ENCODE results near the gene METTL2A.
"Not testable (repeated sequence)": the region's sequence is repeated elsewhere in the genome, so short reads cannot be mapped to it uniquely, and the experiment has no call there.

METTL2A gene

DNA sequence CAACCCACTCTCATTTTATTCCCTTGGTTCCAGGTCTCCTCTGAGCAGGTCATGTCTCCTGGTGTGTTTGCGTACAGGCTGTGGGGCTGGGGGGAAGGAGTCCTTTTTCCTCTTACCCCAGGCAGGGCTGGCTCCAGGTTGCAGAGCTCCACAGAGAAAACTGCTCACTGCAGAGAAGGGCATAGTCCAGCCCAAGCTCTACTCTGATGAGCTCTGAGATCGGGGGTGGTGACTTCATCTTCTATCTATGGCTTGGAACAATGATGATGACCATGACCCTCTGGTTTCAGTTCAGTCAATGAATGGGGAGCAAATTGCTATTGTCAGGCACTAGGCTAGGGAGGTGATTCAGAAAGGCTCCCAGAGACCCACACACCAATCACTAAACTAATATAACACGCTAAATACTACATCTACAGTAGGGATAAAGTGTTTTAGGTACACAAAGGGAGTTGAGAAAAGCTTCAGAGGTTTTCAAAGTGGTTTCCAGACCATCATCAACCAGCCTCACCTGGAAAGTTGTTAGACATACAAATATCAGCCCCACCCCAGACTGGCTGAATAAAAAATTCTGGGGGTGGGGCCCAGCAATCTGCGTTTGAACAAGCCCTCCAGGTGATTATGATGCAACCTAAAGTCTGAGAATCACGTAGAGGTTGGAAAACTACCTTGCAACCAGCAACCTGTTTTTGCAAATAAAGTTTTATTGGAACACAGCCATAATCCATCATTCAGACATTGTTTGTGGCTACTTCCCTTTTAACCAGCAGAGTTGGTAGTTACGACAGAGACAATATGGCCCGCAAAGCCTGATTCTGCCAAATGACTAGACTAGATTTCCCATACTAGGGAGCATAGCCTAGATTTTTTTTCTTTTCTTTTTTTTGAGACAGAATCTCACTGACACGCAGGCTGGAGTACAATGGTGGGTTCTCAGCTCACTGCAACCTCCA is 49.6 kb downstream of the METTL2A start:
- DNase-seq, result not testable (repeated sequence)

DNA sequence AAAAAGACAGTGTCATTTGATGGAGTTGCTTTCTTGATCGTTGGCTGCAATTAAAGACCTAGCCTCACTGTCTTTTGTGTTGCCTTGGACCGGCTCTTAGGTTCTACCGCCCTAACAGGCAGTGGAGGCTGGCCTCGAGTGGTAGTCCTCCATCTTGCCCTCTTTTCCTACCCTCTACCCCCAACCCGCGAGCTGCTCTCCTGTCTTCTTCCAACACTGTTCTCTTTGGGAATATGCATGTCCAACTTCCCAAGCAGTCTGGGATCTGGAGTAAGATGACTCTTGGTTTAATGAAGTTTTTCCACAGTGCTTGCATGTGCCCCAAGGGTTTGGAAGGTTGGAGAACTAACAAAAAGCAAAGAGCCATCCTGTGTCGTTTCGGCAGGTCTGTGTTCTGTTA is 53.4 kb downstream of the METTL2A start:
- DNase-seq, result not testable (repeated sequence)

DNA sequence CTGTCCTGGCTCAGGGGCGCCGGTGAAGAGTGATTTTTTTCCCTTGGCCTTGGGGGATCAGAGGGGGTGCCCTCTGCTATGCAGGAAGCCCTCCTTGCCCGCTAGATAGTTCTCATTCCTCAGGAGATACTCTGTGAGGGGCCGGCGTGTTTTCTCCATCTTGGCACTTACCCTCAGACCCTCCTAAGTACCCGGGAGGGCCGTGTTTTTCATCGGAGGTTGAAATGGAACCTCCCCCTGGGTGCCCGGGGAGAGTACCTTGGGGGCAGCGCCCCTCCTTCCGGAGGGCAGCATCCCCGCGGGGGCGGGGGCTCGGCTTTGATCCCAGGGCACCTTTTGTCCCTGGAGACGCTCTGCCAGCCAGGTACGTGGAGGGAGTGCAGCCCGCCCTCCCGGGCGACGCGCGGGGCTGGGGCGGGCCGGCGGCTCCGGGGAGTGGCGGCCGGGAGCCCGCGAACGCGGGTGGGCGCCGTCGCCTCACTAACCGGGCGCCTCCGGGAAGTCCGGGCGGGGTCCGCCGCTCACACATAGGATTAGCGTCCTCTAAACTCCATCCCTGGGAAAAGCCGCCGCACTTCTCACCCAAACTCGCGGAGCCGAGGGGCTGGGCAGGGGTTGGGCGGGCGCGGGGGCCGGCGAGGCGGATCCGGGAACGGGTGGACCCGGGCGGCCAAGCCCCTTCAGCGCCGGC is 54.2 kb downstream of the METTL2A start:
- peak; percentile 22 for DNase-seq

DNA sequence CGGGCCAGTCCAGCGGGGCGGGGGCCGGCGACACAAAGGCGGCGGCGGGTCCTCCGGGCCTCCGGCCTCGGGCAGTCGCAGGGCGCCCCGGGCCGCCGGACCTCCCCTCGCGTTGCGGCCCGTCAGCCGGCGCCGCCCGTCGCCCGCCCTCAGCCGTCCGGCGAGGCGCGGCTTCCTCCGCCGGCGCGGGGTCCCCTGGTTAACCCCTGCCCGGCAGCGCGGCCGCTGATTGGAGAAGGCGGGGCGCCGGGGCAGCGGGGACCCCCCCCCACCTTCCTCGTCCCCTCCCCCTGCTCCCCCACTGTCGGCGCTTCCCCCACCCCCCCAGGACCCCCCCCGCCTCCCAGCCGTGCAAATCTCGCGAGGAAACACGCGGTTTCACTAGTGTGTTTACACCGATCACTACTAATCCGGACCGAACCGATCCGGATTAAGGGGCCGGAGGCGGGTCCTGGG is 54.8 kb downstream of the METTL2A start, which contains the start of gene TLK2:
Gene TLK2 (plus strand): TSS at position 402 of the 456 bp plus-strand sequence. CDS start 2,301 bp downstream, outside the sequence.
- DNase-seq, result peak; percentile 87

DNA sequence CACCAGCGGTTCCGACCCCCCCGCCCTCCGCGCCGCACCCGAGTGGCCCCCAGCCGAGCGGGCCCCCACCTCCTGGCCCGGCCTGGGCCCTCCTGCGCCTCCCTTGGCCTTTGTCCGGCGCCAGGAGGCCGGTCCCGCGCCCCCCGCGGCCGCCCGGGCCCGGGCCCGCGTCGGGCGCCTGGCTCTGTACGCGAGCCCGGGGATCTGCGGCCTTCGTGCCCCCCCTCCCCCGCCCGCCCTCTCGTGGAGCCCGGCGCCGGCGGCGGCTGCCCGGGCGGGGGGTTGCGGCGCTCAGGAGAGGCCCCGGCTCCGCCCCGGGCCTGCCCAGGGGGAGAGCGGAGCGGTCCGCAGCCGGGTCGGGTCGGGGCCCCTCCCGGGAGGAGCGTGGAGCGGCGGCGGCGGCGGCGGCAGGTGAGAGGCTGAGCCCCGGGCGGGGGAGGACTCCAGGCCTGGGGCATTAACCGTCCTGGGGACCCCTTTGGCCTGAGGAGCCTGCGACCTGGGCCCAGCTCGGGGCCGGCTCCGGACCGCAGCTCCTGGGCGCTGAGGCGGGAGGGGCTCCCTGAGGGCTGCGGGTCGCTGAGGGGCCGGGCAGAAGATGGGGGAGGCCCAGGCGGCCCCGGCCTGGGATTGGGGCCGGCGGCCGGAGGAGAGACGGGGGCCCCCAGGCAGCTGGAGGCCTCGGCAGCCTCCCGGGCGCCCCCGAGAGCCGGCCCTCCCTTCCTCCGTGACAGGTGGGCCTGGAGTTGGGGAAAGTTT is 55.4 kb downstream of the METTL2A start:
- peak; percentile 37 for DNase-seq

DNA sequence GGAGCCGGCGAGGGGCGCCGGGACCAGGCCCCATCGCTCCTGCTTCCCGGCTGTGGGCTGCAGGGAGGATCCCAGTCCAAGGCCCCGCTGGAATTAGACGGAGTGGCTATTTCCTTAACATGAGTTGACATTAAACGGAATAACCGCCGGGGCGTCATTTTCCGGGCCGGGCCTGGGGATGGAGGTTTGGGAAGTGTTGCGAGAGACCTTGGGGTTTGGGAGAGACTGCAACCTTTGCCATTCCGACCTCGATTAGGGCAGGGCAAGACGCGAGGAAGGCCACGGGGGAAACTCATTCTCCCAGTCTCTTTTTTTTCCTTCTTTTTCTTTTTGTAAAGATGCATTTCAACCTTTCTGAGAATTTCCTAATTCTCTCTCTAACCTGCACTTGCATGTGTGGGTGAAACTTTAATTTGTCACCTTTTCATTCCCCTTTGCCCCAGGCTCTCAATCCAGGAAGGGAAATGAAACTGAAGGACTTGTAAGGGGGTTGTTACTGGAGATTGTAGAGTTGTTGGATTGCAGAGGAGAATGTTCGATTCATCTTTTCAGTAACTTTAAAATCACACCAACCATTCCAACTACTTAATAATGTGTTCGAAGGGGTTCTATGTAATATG is 56.1 kb downstream of the METTL2A start:
- DNase-seq, result not testable (repeated sequence)

DNA sequence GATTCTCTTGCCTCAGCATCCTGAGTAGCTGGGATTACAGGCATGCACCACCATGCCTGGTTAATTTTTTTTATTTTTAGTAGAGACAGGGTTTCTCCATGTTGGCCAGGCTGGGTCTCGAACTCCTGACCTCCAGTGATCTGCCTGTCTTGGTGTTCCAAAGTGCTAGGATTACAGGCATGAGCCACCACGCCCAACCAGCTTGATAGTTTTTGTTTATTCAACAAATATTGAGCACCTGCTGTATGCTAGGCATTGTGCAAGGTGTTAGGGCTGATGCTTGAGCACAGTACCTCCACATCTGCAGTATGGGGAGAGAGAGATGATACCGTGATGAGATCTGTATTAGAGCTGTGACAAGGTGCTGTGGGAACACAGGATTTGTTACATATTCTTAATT is 58.9 kb downstream of the METTL2A start:
- DNase-seq, result not testable (repeated sequence)

DNA sequence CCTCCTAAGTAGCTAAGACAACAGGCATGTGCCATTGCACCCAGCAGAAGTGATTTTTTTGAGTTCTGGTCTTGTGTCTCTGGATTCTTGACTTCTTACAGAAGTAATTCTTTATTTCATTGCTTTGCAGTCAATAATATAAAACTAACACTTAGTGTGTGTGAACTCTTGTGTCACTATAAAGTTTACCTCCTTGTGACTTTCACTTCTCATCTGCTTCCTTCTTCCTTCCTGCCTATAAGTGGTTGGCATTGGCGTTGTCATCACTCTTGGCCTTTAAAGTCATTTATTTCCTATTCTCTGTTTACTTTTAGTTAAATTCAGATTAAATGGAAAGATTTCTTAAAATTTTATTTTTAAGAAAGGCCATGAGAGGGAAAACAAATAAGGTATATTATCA is 67.3 kb downstream of the METTL2A start:
- not testable (repeated sequence) for DNase-seq

DNA sequence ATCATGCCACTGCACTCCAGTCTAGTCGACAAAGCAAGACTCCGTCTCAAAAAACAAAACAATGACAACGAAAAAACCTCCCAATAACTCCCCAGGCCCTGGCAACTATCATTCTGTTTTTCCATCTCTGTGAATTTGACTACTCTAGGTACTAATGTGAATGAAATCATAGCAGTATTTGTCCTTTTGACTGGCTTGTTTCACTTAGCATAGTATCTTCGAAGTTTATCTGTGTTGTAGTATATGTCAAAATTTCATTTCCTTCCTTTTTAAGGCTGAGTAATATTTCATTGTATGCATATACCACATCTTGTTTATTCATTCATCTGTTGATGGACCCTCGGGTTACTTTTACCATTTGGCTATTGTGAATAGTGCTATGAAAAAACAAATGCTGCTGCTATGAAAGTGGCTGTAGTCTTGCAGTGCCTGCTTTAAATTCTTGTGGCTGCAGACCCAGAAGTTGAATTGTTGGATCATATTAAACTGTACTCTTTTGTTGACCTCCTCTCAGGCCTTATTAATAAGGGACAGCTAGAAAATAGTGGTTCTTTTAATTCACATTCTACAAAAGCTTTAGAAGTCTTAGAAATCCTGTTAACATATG is 69.5 kb downstream of the METTL2A start:
- DNase-seq, result not testable (repeated sequence)

DNA sequence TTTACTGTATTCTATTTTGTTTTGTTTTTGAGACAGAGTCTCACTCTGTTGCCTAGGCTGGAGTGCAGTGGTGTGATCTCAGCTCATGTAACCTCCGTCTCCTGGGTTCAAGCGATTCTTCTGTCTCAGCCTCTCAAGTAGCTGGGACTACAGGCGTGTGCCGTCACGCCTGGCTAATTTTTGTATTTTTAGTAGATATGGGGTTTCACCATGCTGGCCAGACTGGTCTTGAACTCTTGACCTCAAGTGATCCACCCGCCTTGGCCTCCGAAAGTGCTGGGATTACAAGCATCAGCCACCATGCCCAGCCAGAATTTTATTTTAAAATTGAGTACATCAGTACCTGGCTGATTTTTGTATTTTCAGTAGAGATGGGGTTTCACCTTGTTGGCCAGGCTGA is 70.4 kb downstream of the METTL2A start:
- DNase-seq, result not testable (repeated sequence)

DNA sequence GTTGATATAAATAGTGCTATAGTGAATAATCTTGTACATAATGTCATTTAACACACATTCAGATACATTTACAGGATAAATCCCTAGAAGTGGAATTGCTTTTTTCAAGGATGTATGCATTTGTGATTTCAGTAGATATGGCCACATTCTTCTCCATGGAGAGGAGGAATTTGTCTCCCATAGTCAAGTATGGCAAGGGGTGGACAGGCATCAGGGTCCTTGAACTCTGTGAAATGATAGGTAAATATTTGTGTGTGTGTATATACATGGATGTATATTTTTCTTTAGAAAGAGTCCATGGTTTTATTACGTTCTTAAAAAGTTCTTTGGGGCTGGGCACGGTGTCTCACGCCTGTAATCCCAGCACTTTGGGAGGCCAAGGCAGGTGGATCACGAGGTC is 72.6 kb downstream of the METTL2A start:
- DNase-seq, result not testable (repeated sequence)

DNA sequence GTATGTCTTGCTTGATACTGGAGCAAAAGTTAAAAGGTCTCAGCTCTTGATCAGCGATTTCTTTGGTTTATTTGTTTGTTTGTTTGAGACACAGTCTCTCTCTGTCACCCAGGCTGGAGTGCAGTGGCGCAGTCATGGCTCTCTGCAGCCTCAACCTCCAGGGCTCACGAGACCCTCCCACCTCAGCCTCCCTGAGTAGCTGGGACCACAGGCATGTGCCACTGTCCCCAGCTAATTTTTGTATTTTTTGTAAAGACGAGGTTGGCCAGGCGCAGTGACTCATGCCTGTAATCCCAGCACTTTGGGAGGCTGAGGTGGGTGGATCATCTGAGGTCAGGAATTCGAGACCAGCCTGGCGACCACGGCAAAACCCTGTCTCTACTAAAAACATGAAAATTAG is 75.1 kb downstream of the METTL2A start:
- DNase-seq, result not testable (repeated sequence)
